ENCODE data around the gene SRSF3. TPM values are rescaled to one million over a fixed set of nuclear protein-coding genes. Genes with fewer than 3 reads are reported as not detected.

The SRSF3 gene
- total and polyA plus RNA-seq, 9 of the 15 experiments (the other 6 are each of a cell fraction or from before 2014, with no cell fraction given), result 337 to 1,200 (median 518) TPM

- TF ChIP-seq POLR2B (IDR thresholded peaks at IDR 0.05; ENCODE audit: low read depth, partially characterized antibody) (peak; percentile 75), CBX5 (IDR thresholded peaks at IDR 0.05; ENCODE audit: borderline replicate concordance, low read depth) (no peak), KDM1A (IDR thresholded peaks at IDR 0.05) (0 out of 4 replicates have a peak, but pooled peaks of 1 of the 2 experiments have one; percentile 10), KHSRP (IDR thresholded peaks at IDR 0.05) (0 out of 2 replicates have a peak, but pooled peaks have one; percentile 9)
Measured at GRCh38 chr6:36604090-36605060, 10.2 kb downstream of the SRSF3 start (continued).

- Histone ChIP-seq H3K79me2 (ENCODE audit: control insufficient read depth, insufficient read depth, low read length) (peaks cover 59% of the 10 kb centered on the region), H3K9me3 (replicated peaks; ENCODE audit: control insufficient read depth, insufficient read depth, low read depth, low read length) (no peaks in the 10 kb centered on the region), H3K9ac (ENCODE audit: insufficient read depth in 1 of 2, low read depth in 2 of 2, low read length in 2 of 2) (no peak overlapping the region), H4K20me1 (replicated peaks; ENCODE audit: control insufficient read depth, insufficient read depth, low read length) (peaks cover 50% of the 10 kb centered on the region), H2AFZ (ENCODE audit: low read depth, low read length) (no peak overlapping the region), H3K9me1 (ENCODE audit: control insufficient read depth, insufficient read depth, low read length) (peaks cover 5% of the 10 kb centered on the region), H3K36me3 (ENCODE audit: control insufficient read depth, insufficient read depth, low read length) (peaks cover 97% of the 10 kb centered on the region), H3K4me3 (no peak overlapping the region), H3K27ac (ENCODE audit: extremely low read depth, low read depth, low read length) (no peak overlapping the region), H3K4me1 (replicated peaks in 1 of 2; ENCODE audit: control insufficient read depth in 2 of 2, insufficient read depth in 2 of 2, low read length in 2 of 2) (peaks cover 0 to 4% of the 10 kb centered on the region in 2 experiments; a peak in 3 of 5 replicates), H3K4me2 (ENCODE audit: insufficient read depth, low read length) (no peak overlapping the region), H3K27me3 (ENCODE audit: control insufficient read depth in 2 of 2, insufficient read depth in 2 of 2, low read length in 2 of 2) (no peaks in the 10 kb centered on the region)
- TF ChIP-seq ZNF212 (CRISPR knock-in tag; IDR thresholded peaks at IDR 0.05) (no peak), POLR2AphosphoS5 (IDR thresholded peaks at IDR 0.05; ENCODE audit: control insufficient read depth, insufficient read depth, low read depth, low read length) (peak; percentile 56; the same call in 1 of the 2 replicates), ZNF318 (IDR thresholded peaks at IDR 0.05; ENCODE audit: borderline replicate concordance in 1 of 2, low read depth in 1 of 2) (0 out of 4 replicates have a peak, but pooled peaks of 1 of the 2 experiments have one; percentile 41)
- 92% methylated on average over 5 of the region's 5 CpGs for WGBS (ENCODE audit: insufficient coverage, low coverage, missing lambda C conversion rate)
- no TSS peak for BruUV-seq (replicated peaks)
- DNase-seq (ENCODE audit: extremely low read depth in 1 of 4, low spot score in 3 of 4), result no peak
- ChIA-PET CTCF (ENCODE audit: low intra/inter-chr PET ratio) (no interaction called here), POLR2A (interaction anchor here (8.7 kb wide), 1 partner anchor 8 kb away, joined by 239 read pairs; the partner anchor contains the start of gene SRSF3)
- no peak for FAIRE-seq
- in situ Hi-C loops (cut with MboI) (no loop called here), intact Hi-C loops (cut with micrococcal nuclease) (no loop called here)
- ATAC-seq, result peak; percentile 2; the same call in 2 of the 3 replicates
Measured at GRCh38 chr6:36605143-36605542, 11.0 kb downstream of the SRSF3 start.
